HL-60 (cell line): ENCODE results near the gene ELMOD3.

ENCODE experiments used
- DNase-seq, 2 experiments: peaks; one replicate each; pipeline ENCODE4 v3.0.0-alpha.2; 2010 to 2020; ENCODE audit warnings: low read depth in 1 of 2, low spot score in 1 of 2
- H3K27ac ChIP-seq: fragments of 250-450 bp; sonication (Bioruptor Pico); replicated peaks from 2 replicates; pipeline ENCODE4 v1.5.1; 2020; ENCODE audit warnings: mild to moderate bottlenecking, moderate library complexity
- H3K27me3 ChIP-seq: fragments of 250-450 bp; sonication (Bioruptor Pico); 2 replicates; pipeline ENCODE4 v1.5.1; 2021; ENCODE audit warnings: mild to moderate bottlenecking, moderate library complexity; ENCODE audit not compliant: insufficient read depth, poor library complexity, severe bottlenecking
- H3K4me3 ChIP-seq: replicated peaks from 2 replicates; pipeline ENCODE4 v1.5.1; 2011; ENCODE audit warnings: mild to moderate bottlenecking, control low read depth, low read length; ENCODE audit not compliant: insufficient read depth
- CTCF ChIP-seq: IDR thresholded peaks from one replicate; pipeline ENCODE4 v1.5.1; 2011; ENCODE audit warnings: low read length, control low read depth, inconsistent platforms; ENCODE audit not compliant: insufficient read depth
- REST ChIP-seq: IDR thresholded peaks from 2 replicates; pipeline ENCODE4 v1.6.1; 2012; ENCODE audit warnings: low read depth; ENCODE audit not compliant: insufficient replicate concordance
- SPI1 ChIP-seq: IDR thresholded peaks from 2 replicates; pipeline ENCODE4 v1.6.1; 2012; ENCODE audit warnings: low read depth, mild to moderate bottlenecking, borderline replicate concordance

Gene ELMOD3

GRCh38 chr2:85397925-85398331 lies 43.4 kb downstream of the ELMOD3 start:
- H3K27me3 ChIP-seq, result no peaks in the 10 kb centered on the region
- DNase-seq, result no peak
- TF ChIP-seq REST, result no peak
- TF ChIP-seq SPI1, result no peak
- no peak for TF ChIP-seq CTCF
- H3K4me3 ChIP-seq, result no peak overlapping the region
- H3K27ac ChIP-seq, result no peak overlapping the region

GRCh38 chr2:85398426-85399182 lies 44.0 kb downstream of the ELMOD3 start:
- H3K4me3 ChIP-seq, result no peak overlapping the region
- TF ChIP-seq SPI1 (no peak), REST (no peak)
- H3K27ac ChIP-seq, result no peak overlapping the region
- DNase-seq, result no peak
- H3K27me3 ChIP-seq, result no peaks in the 10 kb centered on the region

- no peak for TF ChIP-seq CTCF
These were observed 44.5 kb downstream of the ELMOD3 start for GRCh38 chr2:85399183-85399455.

GRCh38 chr2:85400023-85400422 lies 45.5 kb downstream of the ELMOD3 start:
- DNase-seq, result no peak
- Histone ChIP-seq H3K27me3 (no peaks in the 10 kb centered on the region), H3K4me3 (no peak overlapping the region), H3K27ac (no peak overlapping the region)
- no peak for TF ChIP-seq REST

More at GRCh38 chr2:85399183-85399455, 44.5 kb downstream of the ELMOD3 start:
- Histone ChIP-seq H3K27ac (no peak overlapping the region), H3K27me3 (no peaks in the 10 kb centered on the region), H3K4me3 (no peak overlapping the region)
- no peak for DNase-seq
